ENCODE measurements around the gene UBE4A.

DNA sequence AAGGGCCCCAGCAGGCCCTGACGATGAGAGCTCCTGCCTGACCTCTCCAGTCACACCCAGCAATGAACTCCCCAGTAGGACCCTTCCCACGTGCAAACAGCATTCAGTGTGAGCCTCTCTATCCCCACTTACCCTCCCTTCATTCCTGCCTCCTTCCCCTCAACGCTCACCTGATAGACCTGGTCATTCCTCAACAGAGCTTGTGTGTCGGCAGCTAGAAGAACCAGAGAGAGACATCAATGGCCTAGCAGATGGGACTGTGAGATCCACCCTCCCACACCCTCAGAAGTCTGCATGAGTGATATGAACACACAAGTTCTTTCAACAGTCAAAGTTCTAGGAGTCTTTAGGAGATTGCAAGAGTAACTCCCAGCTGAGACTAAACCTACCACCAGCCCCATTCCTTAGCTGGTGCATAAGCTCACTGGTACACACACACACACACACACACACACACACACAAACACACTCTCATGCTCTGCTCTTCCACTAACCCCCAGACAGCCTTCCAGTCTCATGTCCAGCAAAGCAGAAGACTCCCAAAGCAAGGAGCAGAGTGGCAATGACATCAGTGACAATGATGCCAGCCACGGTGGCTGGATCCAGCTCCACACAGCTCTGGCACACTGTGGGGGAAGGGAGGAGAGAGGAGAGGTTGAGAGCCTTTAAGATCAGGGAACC lies 20.0 kb upstream of the UBE4A start:
- TF ChIP-seq CTCF (IDR thresholded peaks at IDR 0.05) = no peak
- TF ChIP-seq POLR2AphosphoS5 (IDR thresholded peaks at IDR 0.05) = no peak
